Hematopoietic multipotent progenitor cell treated with erythropoietin and hydrocortisone succinate and interleukin-3 and kit ligand, for 15 days (in vitro differentiated cells): ENCODE measurements around the gene GAS6.
"Not testable (repeated sequence)": the region's sequence is repeated elsewhere in the genome, so short reads cannot be mapped to it uniquely, and the experiment has no call there.

Source experiments
- DNase-seq: peaks from one replicate; pipeline ENCODE4 v3.0.0-alpha.2; 2015; ENCODE audit warnings: low spot score

Gene GAS6

GRCh38 chr13:113867913-113868312 is 4.0 kb upstream of the GAS6 start:
- DNase-seq: not testable (repeated sequence)

GRCh38 chr13:113865427-113865826 is 1.6 kb upstream of the GAS6 start:
- no peak for DNase-seq

GRCh38 chr13:113864273-113864890 is 506 bp upstream of the GAS6 start:
- DNase-seq: no peak

GRCh38 chr13:113862931-113863523 is 849 bp downstream of the GAS6 start:
- DNase-seq: no peak

GRCh38 chr13:113862191-113862930 is 1.5 kb downstream of the GAS6 start:
- DNase-seq: no peak

- DNase-seq: no peak
Measured at GRCh38 chr13:113861433-113862030, 2.3 kb downstream of the GAS6 start.

- DNase-seq: no peak
Measured at GRCh38 chr13:113860665-113861432, 3.0 kb downstream of the GAS6 start.

GRCh38 chr13:113860051-113860664 is 3.7 kb downstream of the GAS6 start:
- no peak for DNase-seq

GRCh38 chr13:113859311-113860050 is 4.4 kb downstream of the GAS6 start:
- no peak for DNase-seq

GRCh38 chr13:113857531-113858195 is 6.2 kb downstream of the GAS6 start:
- DNase-seq: no peak

- DNase-seq: no peak
Measured at GRCh38 chr13:113856716-113857065, 7.2 kb downstream of the GAS6 start.

GRCh38 chr13:113855931-113856715 is 7.8 kb downstream of the GAS6 start:
- DNase-seq: no peak

GRCh38 chr13:113855012-113855921 is 8.6 kb downstream of the GAS6 start:
- no peak for DNase-seq

- no peak for DNase-seq
Measured at GRCh38 chr13:113854238-113855011, 9.5 kb downstream of the GAS6 start.

- DNase-seq: no peak
Measured at GRCh38 chr13:113853518-113854237, 10.2 kb downstream of the GAS6 start.

- DNase-seq: no peak
Measured at GRCh38 chr13:113852536-113853517, 11.0 kb downstream of the GAS6 start.
